Measurements from ENCODE around the gene CNDP1.

Gene CNDP1

GRCh38 chr18:74631623-74632350 lies 97.5 kb downstream of the CNDP1 start:
- DNase-seq: peak in 1 of 5 donors; percentile 38

GRCh38 chr18:74632351-74632679 lies 98.0 kb downstream of the CNDP1 start:
- DNase-seq: no peak

- no peak for DNase-seq
These were observed 98.6 kb downstream of the CNDP1 start for GRCh38 chr18:74632856-74633255.

DNA sequence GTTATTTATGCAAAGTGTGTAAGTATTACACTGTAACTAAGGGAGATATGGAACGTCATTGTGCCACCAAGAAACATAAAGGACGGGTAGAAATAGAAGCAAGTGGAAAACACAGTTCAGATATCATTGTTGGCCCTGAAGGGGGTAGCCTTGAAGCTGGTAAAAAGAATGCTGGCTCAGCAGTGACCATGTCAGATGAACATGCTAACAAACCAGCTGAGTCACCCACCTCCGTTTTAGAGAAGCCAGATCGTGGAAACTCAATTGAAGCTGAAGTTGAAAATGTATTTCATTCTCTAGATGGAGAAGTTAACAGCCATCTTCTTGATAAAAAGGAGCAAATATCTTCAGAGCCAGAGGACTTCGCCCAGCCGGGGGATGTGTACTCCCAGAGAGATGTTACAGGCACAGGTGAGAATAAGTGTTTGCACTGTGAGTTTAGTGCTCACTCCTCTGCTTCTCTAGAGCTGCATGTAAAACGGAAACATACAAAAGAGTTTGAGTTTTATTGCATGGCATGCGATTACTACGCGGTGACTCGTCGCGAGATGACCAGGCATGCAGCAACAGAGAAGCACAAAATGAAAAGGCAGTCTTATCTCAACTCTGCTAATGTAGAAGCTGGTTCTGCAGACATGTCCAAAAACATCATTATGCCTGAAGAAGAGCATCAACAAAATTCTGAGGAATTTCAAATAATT lies 99.5 kb downstream of the CNDP1 start:
- DNase-seq: no peak

DNA sequence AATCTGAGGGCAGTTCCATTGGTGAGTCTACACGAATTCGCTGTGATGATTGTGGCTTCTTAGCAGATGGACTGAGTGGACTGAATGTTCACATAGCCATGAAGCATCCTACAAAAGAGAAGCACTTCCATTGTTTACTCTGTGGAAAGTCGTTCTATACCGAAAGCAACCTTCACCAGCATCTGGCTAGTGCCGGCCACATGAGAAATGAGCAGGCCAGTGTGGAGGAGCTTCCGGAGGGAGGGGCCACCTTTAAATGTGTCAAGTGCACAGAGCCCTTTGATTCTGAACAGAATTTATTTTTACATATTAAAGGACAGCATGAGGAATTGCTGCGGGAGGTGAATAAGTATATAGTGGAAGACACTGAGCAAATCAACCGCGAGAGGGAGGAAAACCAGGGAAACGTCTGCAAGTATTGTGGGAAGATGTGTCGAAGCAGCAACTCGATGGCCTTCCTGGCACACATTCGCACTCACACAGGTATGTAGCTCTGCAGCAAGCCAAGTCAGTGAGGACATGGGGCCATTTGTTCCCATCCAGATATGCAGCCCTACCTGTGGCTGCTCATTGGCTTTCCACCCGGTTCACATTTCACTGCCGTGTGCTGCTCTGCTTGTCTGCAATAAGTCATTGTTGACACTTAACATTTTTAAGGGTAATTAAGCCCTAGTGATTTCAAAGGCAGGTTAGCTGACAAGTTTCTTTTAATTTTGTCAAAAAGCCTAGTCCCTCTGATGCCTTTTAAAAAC lies 101.1 kb downstream of the CNDP1 start:
- DNase-seq: no peak

Data from T-helper 1 cell (primary cell).